ENCODE results near the gene ZFHX3. TPM values are rescaled to one million over a fixed set of nuclear protein-coding genes. Genes with fewer than 3 reads are reported as not detected.

The ZFHX3 gene
- total RNA-seq, 6 experiments from 2014 or later = 14.5 to 25.8 (median 15.8) TPM

GRCh38 chr16:73094371-73094770 is 46.4 kb upstream of the ZFHX3 start:
- DNase-seq = no peak
- TF ChIP-seq CTCF (IDR thresholded peaks at IDR 0.05) = no peak
- no peak overlapping the region for H3K4me3 Mint-ChIP-seq
- no peaks in the 10 kb centered on the region for H3K36me3 Mint-ChIP-seq (ENCODE audit: low read depth)
- H3K27ac Mint-ChIP-seq = no peak overlapping the region
- peaks cover 9% of the 10 kb centered on the region for H3K27me3 Mint-ChIP-seq (ENCODE audit: insufficient read depth)
- no peaks in the 10 kb centered on the region for H3K9me3 Mint-ChIP-seq
- H3K4me1 Mint-ChIP-seq (ENCODE audit: low read depth) = no peaks in the 10 kb centered on the region

- no peak overlapping the region for H3K4me3 Mint-ChIP-seq
- no peaks in the 10 kb centered on the region for H3K9me3 Mint-ChIP-seq
- no peak overlapping the region for H3K27ac Mint-ChIP-seq
- no peak for DNase-seq
- H3K36me3 Mint-ChIP-seq (ENCODE audit: low read depth) = no peaks in the 10 kb centered on the region
- no peaks in the 10 kb centered on the region for H3K4me1 Mint-ChIP-seq (ENCODE audit: low read depth)
- peaks cover 9% of the 10 kb centered on the region for H3K27me3 Mint-ChIP-seq (ENCODE audit: insufficient read depth)
- TF ChIP-seq CTCF (IDR thresholded peaks at IDR 0.05) = no peak
These were observed 45.5 kb upstream of the ZFHX3 start for GRCh38 chr16:73093146-73094144.

- H3K9me3 Mint-ChIP-seq = no peaks in the 10 kb centered on the region
- H3K27ac Mint-ChIP-seq = no peak overlapping the region
- no peaks in the 10 kb centered on the region for H3K36me3 Mint-ChIP-seq (ENCODE audit: low read depth)
- H3K4me3 Mint-ChIP-seq = no peak overlapping the region
- no peaks in the 10 kb centered on the region for H3K4me1 Mint-ChIP-seq (ENCODE audit: low read depth)
- DNase-seq = no peak
- peaks cover 4% of the 10 kb centered on the region for H3K27me3 Mint-ChIP-seq (ENCODE audit: insufficient read depth)
- TF ChIP-seq CTCF (IDR thresholded peaks at IDR 0.05) = no peak
These were observed 44.4 kb upstream of the ZFHX3 start for GRCh38 chr16:73092236-73092781.

GRCh38 chr16:73091174-73091573 is 43.2 kb upstream of the ZFHX3 start:
- H3K27ac Mint-ChIP-seq = no peak overlapping the region
- no peaks in the 10 kb centered on the region for H3K36me3 Mint-ChIP-seq (ENCODE audit: low read depth)
- no peaks in the 10 kb centered on the region for H3K4me1 Mint-ChIP-seq (ENCODE audit: low read depth)
- peaks cover 3% of the 10 kb centered on the region; the same call in 1 of the 2 replicates for H3K27me3 Mint-ChIP-seq (ENCODE audit: insufficient read depth)
- no peaks in the 10 kb centered on the region for H3K9me3 Mint-ChIP-seq
- no peak overlapping the region for H3K4me3 Mint-ChIP-seq
- no peak for TF ChIP-seq CTCF (IDR thresholded peaks at IDR 0.05)
- DNase-seq = no peak

GRCh38 chr16:73089420-73089819 is 41.5 kb upstream of the ZFHX3 start:
- H3K27ac Mint-ChIP-seq = no peak overlapping the region
- H3K4me1 Mint-ChIP-seq (ENCODE audit: low read depth) = no peaks in the 10 kb centered on the region
- H3K36me3 Mint-ChIP-seq (ENCODE audit: low read depth) = peaks cover 6% of the 10 kb centered on the region; the same call in 1 of the 2 replicates
- peaks cover 3% of the 10 kb centered on the region; the same call in 1 of the 2 replicates for H3K27me3 Mint-ChIP-seq (ENCODE audit: insufficient read depth)
- peaks cover 5% of the 10 kb centered on the region; the same call in 1 of the 2 replicates for H3K9me3 Mint-ChIP-seq
- no peak overlapping the region for H3K4me3 Mint-ChIP-seq
- no peak for TF ChIP-seq CTCF (IDR thresholded peaks at IDR 0.05)
- no peak for DNase-seq

Data from HFFc6 (cell line).